ENCODE measurements around the gene GRB10.
"Not testable (repeated sequence)": the region's sequence is repeated elsewhere in the genome, so short reads cannot be mapped to it uniquely, and the experiment has no call there.

Gene GRB10

DNA sequence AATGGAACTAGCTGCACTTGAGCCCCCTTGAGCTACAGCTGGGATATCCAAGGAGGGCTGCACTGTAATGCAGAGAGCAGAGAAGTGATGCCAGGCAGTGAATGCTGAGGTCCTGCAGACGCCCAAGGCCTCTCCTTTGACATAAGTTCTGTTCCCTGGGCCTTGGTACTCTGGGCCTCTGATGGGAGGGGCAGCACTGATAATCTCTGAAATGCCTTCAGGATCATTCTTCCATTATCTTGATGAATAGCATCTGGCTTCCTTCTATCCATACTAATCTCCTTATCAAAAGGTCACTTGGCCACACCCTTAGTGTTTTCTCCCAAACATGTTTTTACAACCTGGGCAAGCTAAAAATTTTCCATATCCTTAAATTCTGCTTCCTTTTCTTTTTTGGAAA lies 6.9 kb downstream of the GRB10 start:
- no peak for DNase-seq

GRCh38 chr7:50775231-50775630 lies 7.5 kb downstream of the GRB10 start:
- no peak for DNase-seq

DNA sequence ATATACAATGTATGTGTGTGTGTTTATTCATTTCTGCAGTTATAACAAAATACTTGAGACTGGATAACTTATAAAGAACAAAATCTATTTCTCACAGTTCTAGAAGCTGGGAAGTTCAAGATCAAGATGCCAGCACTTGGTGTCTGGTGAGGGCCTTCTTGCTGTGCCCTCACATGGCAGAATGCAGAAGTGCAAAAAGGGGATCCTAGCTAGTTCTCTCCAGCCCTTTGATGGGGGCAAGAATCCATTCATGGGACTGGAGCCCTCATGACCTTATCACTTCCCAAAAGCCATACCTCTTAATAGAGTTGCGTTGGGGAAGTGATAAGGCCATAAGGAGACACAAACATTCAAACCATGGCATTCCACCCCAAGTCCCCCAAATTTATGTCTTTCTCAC lies 8.4 kb downstream of the GRB10 start:
- no peak for DNase-seq

- not testable (repeated sequence) for DNase-seq
Observed at GRCh38 chr7:50773071-50773470, 9.6 kb downstream of the GRB10 start.

- DNase-seq = no peak
Observed at GRCh38 chr7:50771120-50772002, 11.3 kb downstream of the GRB10 start.

GRCh38 chr7:50768485-50769474 lies 13.9 kb downstream of the GRB10 start:
- DNase-seq = no peak

- no peak for DNase-seq
Observed at GRCh38 chr7:50766849-50767207, 15.9 kb downstream of the GRB10 start.

DNA sequence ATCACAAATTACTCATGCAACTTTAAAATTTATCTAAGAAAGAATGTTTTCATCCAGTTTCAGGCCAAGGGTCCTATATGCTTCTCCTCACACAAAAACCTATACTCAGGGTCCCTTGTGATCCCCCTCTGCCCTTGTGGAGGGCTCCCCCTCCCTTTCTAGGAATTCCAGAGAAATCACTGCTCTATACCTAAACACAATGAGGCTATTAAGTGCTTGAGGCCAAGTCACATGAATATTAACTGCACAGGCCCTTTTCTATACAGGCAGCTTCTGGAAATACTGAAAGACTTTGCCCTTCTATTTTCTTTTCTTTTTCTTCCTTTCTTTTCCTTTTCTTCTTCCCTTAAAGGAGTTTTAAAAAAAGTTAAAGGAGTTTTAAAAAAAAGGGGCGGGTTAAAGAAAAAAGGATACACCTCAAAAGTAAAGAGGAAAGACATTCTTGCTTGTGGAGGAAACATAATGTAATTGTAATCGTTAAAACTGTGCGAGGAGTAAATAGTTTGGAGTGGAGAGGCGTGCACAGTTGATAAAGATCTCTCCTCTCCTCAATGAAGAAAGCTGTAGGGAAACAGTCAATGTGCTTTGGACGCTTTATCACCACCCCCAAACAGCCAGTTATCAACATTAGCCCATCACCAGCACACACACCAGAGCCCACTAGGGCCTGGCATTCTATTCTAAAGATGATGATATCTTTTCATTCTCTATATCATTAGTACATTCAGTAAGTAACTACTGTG lies 16.4 kb downstream of the GRB10 start:
- no peak for DNase-seq

GRCh38 chr7:50762337-50762736 lies 20.4 kb downstream of the GRB10 start:
- no peak for DNase-seq

DNA sequence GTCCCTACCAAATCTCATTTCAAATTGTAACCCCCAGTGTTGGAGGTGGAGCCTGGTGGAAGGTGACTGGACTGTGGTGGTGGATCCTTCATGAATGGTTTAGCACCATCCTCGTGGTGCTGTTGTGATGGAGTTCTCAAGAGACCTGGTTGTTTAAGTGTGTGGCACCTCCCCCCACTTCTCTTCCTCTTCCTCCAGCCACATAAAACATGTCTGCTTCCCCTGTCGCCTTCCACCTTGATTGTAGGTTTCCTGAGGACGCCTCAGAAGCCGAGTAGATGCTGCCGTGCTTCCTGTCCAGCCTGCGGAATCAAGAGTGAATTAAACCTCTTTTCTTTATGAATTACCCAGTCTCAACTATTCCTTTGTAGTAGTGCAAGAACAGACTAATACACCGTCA lies 21.0 kb downstream of the GRB10 start:
- DNase-seq = no peak

GRCh38 chr7:50757703-50758390 lies 24.8 kb downstream of the GRB10 start:
- no peak for DNase-seq

DNA sequence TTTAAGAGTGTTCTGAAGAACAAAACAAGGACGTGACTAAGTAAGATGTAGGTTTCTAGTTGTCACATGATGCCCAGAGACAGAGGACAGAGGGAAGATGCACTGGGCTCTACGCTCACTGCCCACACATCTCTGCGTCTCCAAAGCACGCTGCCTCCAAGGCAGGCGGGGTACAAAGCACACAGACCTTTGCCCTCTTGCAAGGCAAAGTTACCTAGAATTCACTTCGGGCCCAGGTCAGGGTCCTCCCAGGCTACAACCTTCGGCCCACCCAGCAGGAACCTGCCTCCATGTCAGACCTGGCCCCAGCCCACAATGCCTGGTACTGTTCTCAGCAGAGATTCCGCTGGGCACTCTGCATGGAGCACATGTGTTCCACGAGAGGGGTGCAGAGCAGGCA lies 26.5 kb downstream of the GRB10 start:
- no peak for DNase-seq

GRCh38 chr7:50754684-50755083 lies 28.0 kb downstream of the GRB10 start:
- DNase-seq = no peak

- DNase-seq = no peak
Observed at GRCh38 chr7:50754241-50754640, 28.5 kb downstream of the GRB10 start.

GRCh38 chr7:50752422-50752821 lies 30.3 kb downstream of the GRB10 start:
- DNase-seq = no peak

GRCh38 chr7:50751146-50751545 lies 31.6 kb downstream of the GRB10 start:
- no peak for DNase-seq

DNA sequence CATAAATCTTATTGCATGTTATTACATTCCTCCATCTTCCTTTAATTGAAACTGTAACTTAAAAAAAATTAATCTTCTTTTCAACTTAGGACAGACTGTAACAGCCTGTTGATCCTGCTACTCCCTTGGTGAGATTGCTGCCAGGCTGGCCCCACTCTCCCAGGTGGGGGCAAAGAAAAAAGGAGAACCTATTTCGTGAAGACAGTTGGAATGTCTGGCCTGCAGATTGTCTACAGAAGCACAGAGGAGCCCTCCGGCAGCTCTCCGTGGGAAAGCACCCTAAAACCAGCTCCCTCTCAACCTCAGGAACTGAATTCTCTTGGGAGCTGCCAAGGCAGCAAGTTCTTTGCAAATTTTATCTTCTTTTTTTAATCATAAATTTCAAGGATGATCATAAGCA lies 32.8 kb downstream of the GRB10 start:
- no peak for DNase-seq

- DNase-seq = no peak
Observed at GRCh38 chr7:50748472-50748871, 34.2 kb downstream of the GRB10 start.

GRCh38 chr7:50745835-50746234 lies 36.9 kb downstream of the GRB10 start:
- no peak for DNase-seq

- no peak for DNase-seq
Observed at GRCh38 chr7:50745336-50745735, 37.4 kb downstream of the GRB10 start.

- DNase-seq = no peak
Observed at GRCh38 chr7:50743893-50744292, 38.8 kb downstream of the GRB10 start.

DNA sequence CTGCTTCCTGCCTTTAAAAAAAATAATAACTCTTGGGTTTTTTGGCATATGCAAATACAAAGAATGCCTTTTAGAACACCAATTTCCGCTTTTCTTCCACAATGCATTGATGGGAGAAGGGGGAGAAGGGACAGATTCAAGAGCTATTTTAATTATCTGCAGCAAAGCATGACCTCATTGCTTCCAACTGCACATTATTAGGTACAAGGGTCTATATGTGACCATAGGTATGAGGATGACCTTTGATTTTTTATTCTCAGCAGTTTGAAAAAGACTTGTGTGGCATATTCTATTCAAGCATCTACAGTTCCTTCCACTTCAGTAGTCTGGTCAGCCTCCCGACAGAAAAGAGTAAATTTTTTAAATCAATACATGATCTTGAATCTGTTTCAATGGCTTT lies 39.7 kb downstream of the GRB10 start:
- no peak for DNase-seq

DNA sequence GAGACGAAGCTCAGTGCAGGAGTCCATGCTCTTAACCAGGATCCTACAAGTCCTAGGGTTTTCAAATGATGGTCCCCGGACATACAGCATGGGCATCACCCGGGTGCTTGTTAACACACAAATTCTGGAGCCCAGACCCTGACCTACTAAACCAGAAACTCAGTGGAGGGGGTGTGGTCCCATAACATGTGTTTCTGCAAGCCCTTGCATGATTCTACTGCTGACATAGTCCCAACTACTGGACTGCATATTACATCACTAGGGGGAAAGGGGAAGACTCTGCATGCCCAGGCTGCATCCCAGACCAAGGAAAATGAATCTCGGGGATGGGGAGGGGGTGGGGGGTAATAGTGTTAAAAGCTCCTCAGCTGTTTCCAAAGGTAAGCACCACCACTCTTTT lies 40.3 kb downstream of the GRB10 start:
- DNase-seq = no peak
